Stimulated activated CD4-positive, alpha-beta T cell treated with anti-CD3 and anti-CD28 coated beads, Interleukin-2, amount 100 ng/mL, for 4 hours (primary cell): ENCODE measurements around the gene AGBL5.

Experiments used
- DNase-seq: peaks from one replicate; pipeline ENCODE4 v3.0.0-alpha.2; 2020; ENCODE audit warnings: low read depth

The AGBL5 gene

GRCh38 chr2:27050996-27051901, at the start of gene AGBL5:
AGBL5 (plus strand) TSS chr2:27051668; CDS start chr2:27052959, 1,291 bp downstream.
- DNase-seq: peak; percentile 93

- no peak for DNase-seq
Observed at GRCh38 chr2:27001950-27002349, 49.5 kb upstream of the AGBL5 start.

- DNase-seq: no peak
Observed at GRCh38 chr2:27003007-27003406, 48.5 kb upstream of the AGBL5 start.

- no peak for DNase-seq
Observed at GRCh38 chr2:27003857-27004256, 47.6 kb upstream of the AGBL5 start.

- DNase-seq: no peak
Observed at GRCh38 chr2:27006602-27007415, 44.7 kb upstream of the AGBL5 start.

- DNase-seq: no peak
Observed at GRCh38 chr2:27007416-27008374, 43.8 kb upstream of the AGBL5 start.

GRCh38 chr2:27008678-27009077, 42.8 kb upstream of the AGBL5 start:
- DNase-seq: no peak

- DNase-seq: no peak
Observed at GRCh38 chr2:27009083-27009482, 42.4 kb upstream of the AGBL5 start.

- no peak for DNase-seq
Observed at GRCh38 chr2:27009716-27010115, 41.8 kb upstream of the AGBL5 start.

- DNase-seq: no peak
Observed at GRCh38 chr2:27010139-27010538, 41.3 kb upstream of the AGBL5 start.

- DNase-seq: no peak
Observed at GRCh38 chr2:27013738-27014137, 37.7 kb upstream of the AGBL5 start.

- DNase-seq: no peak
Observed at GRCh38 chr2:27014771-27015433, 36.6 kb upstream of the AGBL5 start.

- DNase-seq: peak; percentile 16
Observed at GRCh38 chr2:27016801-27017325, 34.6 kb upstream of the AGBL5 start.

- DNase-seq: no peak
Observed at GRCh38 chr2:27018142-27018541, 33.3 kb upstream of the AGBL5 start.

GRCh38 chr2:27019459-27019858, 32.0 kb upstream of the AGBL5 start:
- DNase-seq: no peak

- DNase-seq: no peak
Observed at GRCh38 chr2:27019931-27020855, 31.3 kb upstream of the AGBL5 start.

- DNase-seq: no peak
Observed at GRCh38 chr2:27021253-27022049, 30.0 kb upstream of the AGBL5 start.

- DNase-seq: no peak
Observed at GRCh38 chr2:27023740-27024139, 27.7 kb upstream of the AGBL5 start.

GRCh38 chr2:27024188-27024587, 27.3 kb upstream of the AGBL5 start:
- DNase-seq: no peak
